Measurements from ENCODE around the gene CPVL. TPM values are rescaled to one million over a fixed set of nuclear protein-coding genes. Genes with fewer than 3 reads are reported as not detected.

CPVL gene
- total RNA-seq, 3 donors from 2014 or later (not counting 1 experiment from before 2014, with no cell fraction given) = 4.9 to 11.6 (median 9.8) TPM

DNA sequence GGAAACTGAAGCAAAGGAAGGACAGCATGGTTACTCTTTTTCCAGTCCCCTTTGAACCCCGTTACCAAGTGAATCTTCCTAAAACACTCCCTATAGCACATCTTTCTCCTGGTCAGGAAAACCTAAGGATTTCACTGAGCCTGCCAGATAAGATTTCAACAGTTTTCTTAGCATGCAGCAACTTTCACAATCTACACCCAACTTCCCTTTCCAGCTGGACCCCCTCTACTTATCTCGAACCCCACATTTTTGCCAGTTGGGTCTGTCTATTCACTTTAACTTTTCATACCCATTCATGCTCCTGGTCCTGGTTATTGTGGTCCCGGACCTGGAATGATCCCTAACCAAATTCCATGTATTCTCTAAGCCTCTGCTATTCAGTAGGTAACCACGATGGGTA lies 14.9 kb upstream of the CPVL start:
- intact Hi-C loops (cut with micrococcal nuclease) = no loop called here

DNA sequence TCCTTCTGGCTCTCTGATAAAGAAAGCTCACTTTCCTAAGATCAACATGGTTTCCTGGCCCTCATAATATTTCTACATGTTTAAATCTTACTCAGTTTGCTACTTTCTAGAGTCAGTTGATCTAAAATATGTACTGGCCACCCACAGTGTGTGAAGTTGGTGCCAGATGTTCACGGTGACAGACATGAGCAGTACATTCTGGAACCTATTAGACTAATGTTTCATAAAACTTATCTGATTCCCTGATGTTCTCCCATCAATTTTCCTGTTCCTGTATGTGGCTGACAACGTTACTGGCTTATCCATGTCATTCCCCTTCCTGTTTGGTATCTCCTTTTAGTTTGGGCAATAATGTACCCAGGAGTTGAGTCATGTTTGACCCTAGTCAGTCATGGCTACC lies 13.7 kb upstream of the CPVL start:
- Histone ChIP-seq H3K9me3 (ENCODE audit: control insufficient read depth, insufficient read depth, low read length) (no peaks in the 10 kb centered on the region), H3K4me1 (ENCODE audit: control insufficient read depth, insufficient read depth, low read length) (peaks cover 12% of the 10 kb centered on the region), H3K4me3 (ENCODE audit: low read length) (no peak overlapping the region), H3K36me3 (ENCODE audit: control insufficient read depth, insufficient read depth, low read length) (no peaks in the 10 kb centered on the region), H3K27ac (ENCODE audit: low read length) (no peak overlapping the region), H3K27me3 (ENCODE audit: control insufficient read depth, insufficient read depth, low read length) (no peaks in the 10 kb centered on the region)
- WGBS (ENCODE audit: insufficient coverage) = 76% methylated on average over 2 of the region's 2 CpGs
- DNase-seq (no peak), ATAC-seq (no peak)
- Mint-ChIP-seq H3K27me3 (ENCODE audit: low read depth in 2 of 2) (peaks cover 7 to 10% of the 10 kb centered on the region in 2 donors), H3K36me3 (no peaks in the 10 kb centered on the region), H3K4me1 (peaks cover 24 to 26% of the 10 kb centered on the region in 2 donors), H3K27ac (no peak overlapping the region), H3K4me3 (no peak overlapping the region), H3K9me3 (no peaks in the 10 kb centered on the region)
- intact Hi-C loops (cut with micrococcal nuclease) = no loop called here
- TF ChIP-seq, protein P1, sequence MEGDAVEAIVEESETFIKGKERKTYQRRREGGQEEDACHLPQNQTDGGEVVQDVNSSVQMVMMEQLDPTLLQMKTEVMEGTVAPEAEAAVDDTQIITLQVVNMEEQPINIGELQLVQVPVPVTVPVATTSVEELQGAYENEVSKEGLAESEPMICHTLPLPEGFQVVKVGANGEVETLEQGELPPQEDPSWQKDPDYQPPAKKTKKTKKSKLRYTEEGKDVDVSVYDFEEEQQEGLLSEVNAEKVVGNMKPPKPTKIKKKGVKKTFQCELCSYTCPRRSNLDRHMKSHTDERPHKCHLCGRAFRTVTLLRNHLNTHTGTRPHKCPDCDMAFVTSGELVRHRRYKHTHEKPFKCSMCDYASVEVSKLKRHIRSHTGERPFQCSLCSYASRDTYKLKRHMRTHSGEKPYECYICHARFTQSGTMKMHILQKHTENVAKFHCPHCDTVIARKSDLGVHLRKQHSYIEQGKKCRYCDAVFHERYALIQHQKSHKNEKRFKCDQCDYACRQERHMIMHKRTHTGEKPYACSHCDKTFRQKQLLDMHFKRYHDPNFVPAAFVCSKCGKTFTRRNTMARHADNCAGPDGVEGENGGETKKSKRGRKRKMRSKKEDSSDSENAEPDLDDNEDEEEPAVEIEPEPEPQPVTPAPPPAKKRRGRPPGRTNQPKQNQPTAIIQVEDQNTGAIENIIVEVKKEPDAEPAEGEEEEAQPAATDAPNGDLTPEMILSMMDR (IDR thresholded peaks at IDR 0.05) = no peak

More for the DNA sequence above, 14.9 kb upstream of the CPVL start:
- TF ChIP-seq, protein P1 (IDR thresholded peaks at IDR 0.05) = no peak
- Mint-ChIP-seq H3K27ac (no peak overlapping the region), H3K9me3 (peaks cover 0 to 2% of the 10 kb centered on the region in 2 donors), H3K4me1 (peaks cover 14 to 17% of the 10 kb centered on the region in 2 donors), H3K27me3 (ENCODE audit: low read depth in 2 of 2) (peaks cover 16 to 17% of the 10 kb centered on the region in 2 donors), H3K36me3 (peaks cover 10% of the 10 kb centered on the region), H3K4me3 (no peak overlapping the region)
- DNase-seq (no peak), ATAC-seq (no peak)
- no peak overlapping the region for H3K27ac ChIP-seq (ENCODE audit: low read length)
- H3K4me3 ChIP-seq (ENCODE audit: low read length) = no peak overlapping the region
- peaks cover 6% of the 10 kb centered on the region for H3K4me1 ChIP-seq (ENCODE audit: control insufficient read depth, insufficient read depth, low read length)
- no peaks in the 10 kb centered on the region for H3K36me3 ChIP-seq (ENCODE audit: control insufficient read depth, insufficient read depth, low read length)
- WGBS (ENCODE audit: insufficient coverage) = 68% methylated on average over 3 of the region's 4 CpGs
- H3K27me3 ChIP-seq (ENCODE audit: control insufficient read depth, insufficient read depth, low read length) = no peaks in the 10 kb centered on the region
- H3K9me3 ChIP-seq (ENCODE audit: control insufficient read depth, insufficient read depth, low read length) = peaks cover 4% of the 10 kb centered on the region

DNA sequence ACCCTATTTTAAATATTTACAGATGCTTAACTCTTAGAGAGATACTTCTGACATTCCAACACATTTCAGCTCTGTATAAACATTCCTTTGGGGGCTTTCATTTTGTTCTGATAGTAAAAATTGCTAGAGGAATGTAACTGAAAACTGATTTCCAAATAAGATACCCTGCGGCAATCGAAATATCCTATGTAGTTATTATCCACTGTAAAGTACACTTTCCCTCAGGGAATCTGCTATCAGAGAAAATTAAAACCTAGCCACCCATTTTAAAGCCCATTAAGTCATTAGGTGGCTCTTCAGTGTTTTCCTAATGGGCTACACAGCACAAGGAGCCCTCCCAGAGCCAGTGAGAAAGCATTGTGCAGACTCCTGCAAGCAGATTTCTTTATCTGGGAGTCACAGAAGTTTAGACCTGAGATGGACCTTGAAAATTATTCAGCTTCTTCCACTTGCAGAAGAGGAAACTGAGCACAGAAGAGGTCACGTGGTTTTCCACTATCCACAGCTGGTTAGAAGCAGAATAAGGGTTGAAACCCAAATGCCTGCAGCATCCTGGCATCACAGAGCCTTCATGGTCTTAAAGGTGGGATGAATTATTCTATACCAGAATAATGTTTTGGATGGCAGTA lies 12.6 kb upstream of the CPVL start:
- Mint-ChIP-seq H3K9me3 (no peaks in the 10 kb centered on the region), H3K36me3 (no peaks in the 10 kb centered on the region), H3K4me3 (no peak overlapping the region), H3K27ac (no peak overlapping the region), H3K4me1 (peaks cover 24 to 26% of the 10 kb centered on the region in 2 donors), H3K27me3 (ENCODE audit: low read depth in 2 of 2) (peaks cover 3 to 10% of the 10 kb centered on the region in 2 donors)
- intact Hi-C loops (cut with micrococcal nuclease) = no loop called here
- TF ChIP-seq, protein P1 (IDR thresholded peaks at IDR 0.05) = no peak
- H3K27me3 ChIP-seq (ENCODE audit: control insufficient read depth, insufficient read depth, low read length) = no peaks in the 10 kb centered on the region
- H3K4me3 ChIP-seq (ENCODE audit: low read length) = no peak overlapping the region
- peaks cover 12% of the 10 kb centered on the region for H3K4me1 ChIP-seq (ENCODE audit: control insufficient read depth, insufficient read depth, low read length)
- no peaks in the 10 kb centered on the region for H3K9me3 ChIP-seq (ENCODE audit: control insufficient read depth, insufficient read depth, low read length)
- WGBS (ENCODE audit: insufficient coverage) = 71% methylated on average over 3 of the region's 3 CpGs
- H3K27ac ChIP-seq (ENCODE audit: low read length) = no peak overlapping the region
- ATAC-seq (no peak), DNase-seq (no peak)
- H3K36me3 ChIP-seq (ENCODE audit: control insufficient read depth, insufficient read depth, low read length) = no peaks in the 10 kb centered on the region

Measured in natural killer cell (primary cell).